HEK293 (cell line): ENCODE results near the gene GAL3ST2.

Experiments used
- CTCF ChIA-PET: fragments of 350-600 bp; formaldehyde crosslinking; extraction: SDS; loops from one replicate; lab custom pipeline; 2021; ENCODE audit warnings: antibody characterized with exemption; lab: Yijun Ruan, JAX
- POLR2A ChIA-PET: fragments of 300-600 bp; formaldehyde crosslinking; extraction: SDS; loops from one replicate; lab custom pipeline; 2020; ENCODE audit warnings: antibody characterized with exemption, inconsistent platforms; lab: Yijun Ruan, JAX
- H3K27ac ChIP-seq: fragments of 200-500 bp; sonication (Bioruptor generic); 2 replicates; pipeline ENCODE4 v1.5.1; 2014; ENCODE audit warnings: low read depth, low read length, control low read depth, inconsistent platforms; ENCODE audit errors: extremely low read depth
- H3K36me3 ChIP-seq, 2 experiments: fragments of 200-500 bp in 1 of 2; sonication (Bioruptor generic) in 1 of 2; 1 replicate in 1 of 2; 2 replicates in 1 of 2; pipeline ENCODE4 v1.5.1; 2014 to 2017; ENCODE audit warnings: inconsistent platforms in 2 of 2, low read length in 2 of 2; ENCODE audit not compliant: control insufficient read depth in 2 of 2, insufficient read depth in 1 of 2
- H3K4me1 ChIP-seq: fragments of 200-500 bp; sonication (Bioruptor generic); 2 replicates; pipeline ENCODE4 v1.5.1; 2014; ENCODE audit warnings: mild to moderate bottlenecking, low read length, inconsistent platforms; ENCODE audit not compliant: control insufficient read depth, insufficient read depth
- H3K4me3 ChIP-seq: 2 replicates; pipeline ENCODE4 v1.5.1; 2011; ENCODE audit warnings: low read depth, mild to moderate bottlenecking, control low read depth, low read length, moderate library complexity
- H3K9me3 ChIP-seq: fragments of 200-500 bp; sonication (Bioruptor generic); 2 replicates; pipeline ENCODE4 v1.5.1; 2014; ENCODE audit warnings: low read depth, low read length, inconsistent platforms; ENCODE audit not compliant: control insufficient read depth, insufficient read depth
- GLIS2 ChIP-seq: fragments of 450-650 bp; formaldehyde crosslinking; IDR thresholded peaks from 2 replicates; pipeline ENCODE4 v1.5.1; 2016; ENCODE audit warnings: missing biosample characterization, missing genetic modification characterization
- KLF17 ChIP-seq: fragments of 450-650 bp; formaldehyde crosslinking; IDR thresholded peaks from 2 replicates; pipeline ENCODE4 v1.5.1; 2016; ENCODE audit warnings: missing biosample characterization, missing genetic modification characterization
- PRDM6 ChIP-seq: fragments of 450-650 bp; formaldehyde crosslinking; IDR thresholded peaks from 2 replicates; pipeline ENCODE4 v1.5.1; 2017; ENCODE audit warnings: missing biosample characterization, missing genetic modification characterization
- SCRT2 ChIP-seq: fragments of 450-650 bp; formaldehyde crosslinking; IDR thresholded peaks from 2 replicates; pipeline ENCODE4 v1.5.1; 2016; ENCODE audit warnings: missing biosample characterization, missing genetic modification characterization
- SP2 ChIP-seq: fragments of 450-650 bp; formaldehyde crosslinking; IDR thresholded peaks from 2 replicates; pipeline ENCODE4 v1.5.1; 2016; ENCODE audit warnings: missing biosample characterization, missing genetic modification characterization
- YY1 ChIP-seq: fragments of 450-650 bp; formaldehyde crosslinking; IDR thresholded peaks from 2 replicates; pipeline ENCODE4 v1.5.1; 2018; ENCODE audit warnings: missing biosample characterization, missing genetic modification characterization
- ZFP3 ChIP-seq: fragments of 450-650 bp; formaldehyde crosslinking; IDR thresholded peaks from 2 replicates; pipeline ENCODE4 v1.5.1; 2016; ENCODE audit warnings: low read depth, missing biosample characterization, missing genetic modification characterization
- ZIC2 ChIP-seq: fragments of 450-650 bp; formaldehyde crosslinking; IDR thresholded peaks from 2 replicates; pipeline ENCODE4 v1.5.1; 2016; ENCODE audit warnings: missing biosample characterization, missing genetic modification characterization
- ZNF133 ChIP-seq: fragments of 450-650 bp; formaldehyde crosslinking; IDR thresholded peaks from 2 replicates; pipeline ENCODE4 v1.5.1; 2016; ENCODE audit warnings: missing biosample characterization, missing genetic modification characterization
- ZNF138 ChIP-seq: fragments of 450-650 bp; formaldehyde crosslinking; IDR thresholded peaks from 2 replicates; pipeline ENCODE4 v1.5.1; 2016; ENCODE audit warnings: missing biosample characterization, missing genetic modification characterization, borderline replicate concordance
- ZNF169 ChIP-seq: fragments of 450-650 bp; formaldehyde crosslinking; IDR thresholded peaks from 2 replicates; pipeline ENCODE4 v1.5.1; 2016; ENCODE audit warnings: missing biosample characterization, missing genetic modification characterization
- ZNF266 ChIP-seq: fragments of 450-650 bp; formaldehyde crosslinking; IDR thresholded peaks from 2 replicates; pipeline ENCODE4 v1.5.1; 2016; ENCODE audit warnings: missing biosample characterization, missing genetic modification characterization, low read depth
- ZNF341 ChIP-seq: fragments of 450-650 bp; formaldehyde crosslinking; IDR thresholded peaks from 2 replicates; pipeline ENCODE4; 2016; ENCODE audit warnings: low read depth, missing biosample characterization, missing genetic modification characterization
- ZNF37A ChIP-seq: fragments of 450-650 bp; IDR thresholded peaks from 2 replicates; pipeline ENCODE4 v1.5.1; 2018; ENCODE audit warnings: missing biosample characterization, missing genetic modification characterization
- ZNF501 ChIP-seq: fragments of 450-650 bp; formaldehyde crosslinking; IDR thresholded peaks from 2 replicates; pipeline ENCODE4 v1.5.1; 2016; ENCODE audit warnings: missing biosample characterization, missing genetic modification characterization
- ZNF521 ChIP-seq: fragments of 450-650 bp; formaldehyde crosslinking; IDR thresholded peaks from 2 replicates; pipeline ENCODE4 v1.5.1; 2017; ENCODE audit warnings: missing biosample characterization, mild to moderate bottlenecking, missing genetic modification characterization
- ZNF529 ChIP-seq: fragments of 450-650 bp; formaldehyde crosslinking; IDR thresholded peaks from 2 replicates; pipeline ENCODE4 v1.5.1; 2017; ENCODE audit warnings: missing genetic modification characterization, missing biosample characterization; ENCODE audit not compliant: insufficient replicate concordance
- ZNF544 ChIP-seq: fragments of 450-650 bp; formaldehyde crosslinking; IDR thresholded peaks from 2 replicates; pipeline ENCODE4 v1.5.0; 2017; ENCODE audit warnings: missing biosample characterization, missing genetic modification characterization
- ZNF571 ChIP-seq: fragments of 450-650 bp; formaldehyde crosslinking; IDR thresholded peaks from 2 replicates; pipeline ENCODE4 v1.5.0; 2017; ENCODE audit warnings: missing biosample characterization, missing genetic modification characterization
- ZNF645 ChIP-seq: fragments of 450-650 bp; formaldehyde crosslinking; IDR thresholded peaks from 2 replicates; pipeline ENCODE4; 2016; ENCODE audit warnings: missing biosample characterization, missing genetic modification characterization
- ZNF701 ChIP-seq: fragments of 450-650 bp; formaldehyde crosslinking; IDR thresholded peaks from 2 replicates; pipeline ENCODE4 v1.5.1; 2016; ENCODE audit warnings: missing biosample characterization, missing genetic modification characterization
- ZNF747 ChIP-seq: fragments of 450-650 bp; formaldehyde crosslinking; IDR thresholded peaks from 2 replicates; pipeline ENCODE4 v1.5.1; 2016; ENCODE audit warnings: missing biosample characterization, missing genetic modification characterization
- ZSCAN4 ChIP-seq: fragments of 450-650 bp; formaldehyde crosslinking; IDR thresholded peaks from 2 replicates; pipeline ENCODE4 v1.5.1; 2017; ENCODE audit warnings: missing biosample characterization, missing genetic modification characterization

The GAL3ST2 gene

GRCh38 chr2:241793385-241793784, 16.8 kb downstream of the GAL3ST2 start:
- no peaks in the 10 kb centered on the region for H3K36me3 ChIP-seq
- no peaks in the 10 kb centered on the region for H3K9me3 ChIP-seq
- no peaks in the 10 kb centered on the region for H3K4me1 ChIP-seq
- no peak overlapping the region for H3K4me3 ChIP-seq
- CTCF ChIA-PET: no interaction called here
- H3K27ac ChIP-seq: no peak overlapping the region
- TF ChIP-seq ZSCAN4 (tag by site-specific recombination): peak; percentile 27; the same call in 1 of the 2 replicates
- TF ChIP-seq ZNF701 (tag by site-specific recombination): no peak
- POLR2A ChIA-PET: no interaction called here

- H3K4me3 ChIP-seq: no peak overlapping the region
- no peaks in the 10 kb centered on the region for H3K9me3 ChIP-seq
- H3K4me1 ChIP-seq: no peaks in the 10 kb centered on the region
- TF ChIP-seq ZNF501 (no peak), ZNF544 (tag by site-specific recombination) (no peak), KLF17 (tag by site-specific recombination) (no peak), ZNF571 (no peak), ZNF645 (no peak), PRDM6 (tag by site-specific recombination) (no peak), ZNF133 (tag by site-specific recombination) (no peak), ZNF266 (tag by site-specific recombination) (no peak), ZNF701 (tag by site-specific recombination) (no peak), SCRT2 (tag by site-specific recombination) (no peak), ZNF529 (tag by site-specific recombination) (no peak), YY1 (tag by site-specific recombination) (no peak), ZNF521 (tag by site-specific recombination) (no peak), ZNF37A (no peak)
- CTCF ChIA-PET: no interaction called here
- H3K36me3 ChIP-seq: no peaks in the 10 kb centered on the region
- H3K27ac ChIP-seq: no peak overlapping the region
- POLR2A ChIA-PET: no interaction called here
Observed at GRCh38 chr2:241794250-241794823, 17.7 kb downstream of the GAL3ST2 start.

- ChIA-PET CTCF (no interaction called here), POLR2A (no interaction called here)
- TF ChIP-seq ZIC2 (tag by site-specific recombination) (peak; percentile 36; the same call in 1 of the 2 replicates), ZFP3 (tag by site-specific recombination) (no peak), SP2 (tag by site-specific recombination) (no peak), GLIS2 (tag by site-specific recombination) (no peak), ZNF747 (tag by site-specific recombination) (no peak), ZNF138 (tag by site-specific recombination) (no peak), ZNF169 (tag by site-specific recombination) (no peak), ZNF521 (tag by site-specific recombination) (no peak), ZNF341 (tag by site-specific recombination) (no peak)
- H3K4me1 ChIP-seq: no peaks in the 10 kb centered on the region
- no peaks in the 10 kb centered on the region for H3K9me3 ChIP-seq
- no peaks in the 10 kb centered on the region for H3K36me3 ChIP-seq
- no peak overlapping the region for H3K27ac ChIP-seq
- no peak overlapping the region for H3K4me3 ChIP-seq
Observed at GRCh38 chr2:241795021-241795999, 18.7 kb downstream of the GAL3ST2 start.
